SK-MEL-5 (cell line): ENCODE measurements around the gene GPC6. TPM values are rescaled to one million over a fixed set of nuclear protein-coding genes. Genes with fewer than 3 reads are reported as not detected.

Experiments used
- DNase-seq: peaks from one replicate; pipeline ENCODE4 v3.0.0-alpha.2; 2016; ENCODE audit warnings: low read depth, low spot score
- in situ Hi-C: cut with HindIII; loops from 2 replicates; pipeline ENCODE4 v1.10.0; 2016; ENCODE audit warnings: low sequenced_read_pairs, high pct_unique_total_duplicates, low pct_unique_long_range_greater_than_20kb
- total RNA-seq: library from RNA; depleted of rRNA; stranded (reverse); fragments of >200 nt; shearing (Covaris generic); gene quantifications from 2 replicates; pipeline ENCODE4 v1.2.3, GENCODE V29; 2014

The GPC6 gene
- total RNA-seq, 1 experiment from 2014 or later = 6.6 TPM

DNA sequence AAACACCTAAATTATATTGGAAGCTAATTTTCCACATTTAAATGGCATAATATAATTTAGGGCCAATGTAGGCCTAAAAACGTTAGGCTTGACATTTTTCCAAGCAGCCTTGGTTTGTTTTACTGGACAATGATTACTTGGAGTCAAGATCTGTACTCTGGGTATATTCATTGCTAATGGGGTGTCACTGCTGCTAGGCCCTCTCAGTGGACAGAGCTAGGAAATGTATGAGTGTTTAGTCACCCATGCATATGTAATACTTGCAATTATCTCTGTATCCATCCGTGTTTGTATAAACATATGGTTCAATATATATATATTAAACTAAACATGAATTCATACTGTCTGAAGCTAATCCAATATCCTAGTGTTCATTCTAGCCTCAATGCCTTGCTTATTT, 654.8 kb downstream of the GPC6 start:
- no peak for DNase-seq
- in situ Hi-C loops = no loop called here

DNA sequence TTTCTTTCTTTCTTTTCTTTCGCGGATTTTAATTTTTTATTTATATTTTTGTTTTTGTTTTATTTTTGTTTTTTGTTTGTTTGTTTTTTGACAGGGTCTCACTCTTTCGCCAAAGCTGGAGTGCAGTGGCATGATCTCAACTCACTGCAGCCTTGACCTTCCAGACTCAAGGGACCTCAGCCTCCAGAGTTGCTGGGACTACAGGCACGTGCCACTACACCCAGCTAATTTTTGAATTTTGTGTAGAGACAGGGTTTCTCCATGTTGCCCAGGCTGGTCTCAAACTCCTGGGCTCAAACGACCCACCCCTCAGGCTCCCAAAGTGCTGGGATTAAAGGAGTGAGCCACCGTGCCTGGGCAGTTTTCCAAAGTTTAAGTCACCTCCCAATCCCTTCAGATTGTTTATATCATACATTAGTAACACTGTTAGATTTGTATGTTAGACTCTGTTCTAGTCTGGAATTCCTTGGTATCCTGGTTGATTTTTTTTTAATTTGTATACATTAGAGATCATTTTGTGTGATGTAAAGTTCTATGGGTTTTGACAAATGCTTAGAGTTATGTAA, 655.6 kb downstream of the GPC6 start:
- no peak for DNase-seq
- in situ Hi-C loops = no loop called here

DNA sequence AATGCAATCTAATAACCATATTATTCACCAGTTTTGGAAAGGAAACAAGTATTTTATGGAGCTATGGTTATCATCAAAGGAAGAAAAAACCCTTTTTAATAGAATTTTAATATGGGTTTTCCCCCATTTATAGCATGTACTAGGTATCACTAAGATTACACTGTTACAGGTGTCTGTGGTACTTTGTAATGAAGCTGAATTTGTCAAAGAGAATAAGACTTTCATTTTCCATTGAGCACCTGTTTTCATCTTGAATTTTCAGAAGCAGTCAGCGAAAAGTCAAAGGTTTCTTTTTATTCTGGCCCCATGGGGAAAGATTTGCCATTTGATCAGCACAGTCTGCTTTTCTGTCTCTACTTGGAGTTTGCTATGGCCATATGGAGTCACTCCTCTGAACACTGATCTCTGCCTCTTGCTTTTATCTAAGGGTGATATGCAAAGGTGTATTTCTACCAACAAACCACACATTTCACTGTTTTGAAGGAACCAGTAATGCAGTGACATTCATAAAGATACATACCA, 662.9 kb downstream of the GPC6 start:
- DNase-seq = no peak
- in situ Hi-C loops = no loop called here

DNA sequence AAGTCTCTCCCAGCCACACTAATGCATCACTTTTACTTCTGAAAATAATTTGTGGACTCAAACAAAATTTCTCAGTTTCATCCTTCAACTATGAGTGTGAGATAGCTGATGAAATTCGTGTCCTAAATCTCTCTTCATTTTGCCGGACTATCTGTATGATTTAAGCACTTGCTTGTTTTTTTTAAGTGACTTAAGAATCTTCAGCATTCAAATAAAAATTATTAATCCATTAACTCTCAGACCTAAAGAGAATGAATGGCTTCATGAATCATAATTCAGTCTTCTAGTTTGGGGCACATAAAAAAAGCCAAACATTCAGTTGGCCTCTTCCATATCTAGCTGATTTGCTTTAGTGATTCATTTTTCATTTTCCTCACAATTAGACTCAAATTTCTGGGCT, 673.4 kb downstream of the GPC6 start:
- in situ Hi-C loops = no loop called here
- no peak for DNase-seq

DNA sequence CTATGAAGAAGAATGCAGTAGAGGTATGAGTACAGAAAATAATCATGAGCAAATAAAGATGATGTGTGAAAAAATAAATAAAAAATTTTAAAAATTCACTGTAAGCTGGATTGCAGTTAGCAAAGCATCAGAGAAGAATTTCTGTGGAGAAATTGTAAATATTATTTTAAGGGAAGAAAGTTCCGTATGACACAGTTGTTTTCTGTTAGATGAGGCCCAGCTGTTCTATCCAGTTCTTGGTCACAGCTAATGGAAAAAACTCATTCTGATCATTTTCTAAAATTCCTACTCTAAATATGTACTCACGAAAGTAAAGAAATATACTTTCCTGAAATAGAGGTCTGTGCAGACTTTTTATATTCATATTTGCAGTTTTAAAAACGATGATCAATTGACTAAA, 674.1 kb downstream of the GPC6 start:
- in situ Hi-C loops = no loop called here
- no peak for DNase-seq

DNA sequence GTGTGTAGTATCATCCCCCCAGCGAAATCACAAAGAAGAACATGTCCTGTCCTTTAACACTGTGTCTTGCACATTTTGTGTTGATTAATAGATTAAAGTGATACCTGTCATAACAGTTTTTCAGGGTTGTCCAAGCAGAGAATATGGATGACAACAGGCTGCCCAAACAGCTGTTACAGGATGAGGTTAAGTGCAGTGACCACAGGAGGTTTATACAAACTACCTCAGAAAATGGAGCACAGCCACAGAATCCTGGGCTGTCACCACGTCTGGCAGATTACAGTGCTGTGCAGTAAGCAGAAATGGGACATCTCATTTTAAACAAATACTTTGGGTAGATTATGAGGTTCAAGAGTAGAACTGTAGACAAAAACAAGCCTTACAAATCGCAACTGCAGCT, 677.3 kb downstream of the GPC6 start:
- no peak for DNase-seq
- in situ Hi-C loops = no loop called here

DNA sequence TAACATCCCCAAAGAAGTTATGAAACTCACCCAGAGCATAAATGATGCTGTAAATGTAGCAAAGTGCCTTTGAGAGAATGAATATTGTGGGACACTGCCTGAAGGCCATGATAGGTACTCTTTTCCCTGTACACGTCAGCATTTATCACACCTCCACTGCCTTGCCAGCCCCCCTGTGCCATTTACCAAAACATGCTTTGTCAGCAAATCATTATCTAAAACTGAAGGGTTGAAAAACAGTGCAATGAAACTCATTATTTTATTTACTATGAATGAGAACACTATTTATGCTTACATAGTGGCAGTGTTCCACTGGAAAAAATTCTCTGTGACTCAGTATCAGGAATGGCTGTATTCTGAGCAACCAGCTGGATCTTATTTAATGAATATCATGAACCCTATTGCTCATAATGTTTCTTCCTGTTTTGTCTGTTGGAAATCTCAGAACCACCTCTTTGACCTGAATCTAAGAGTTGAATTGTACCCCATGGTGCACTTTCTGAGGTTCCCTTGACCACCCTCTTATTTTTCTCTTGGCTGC, 688.7 kb downstream of the GPC6 start:
- DNase-seq = no peak
- in situ Hi-C loops = no loop called here

DNA sequence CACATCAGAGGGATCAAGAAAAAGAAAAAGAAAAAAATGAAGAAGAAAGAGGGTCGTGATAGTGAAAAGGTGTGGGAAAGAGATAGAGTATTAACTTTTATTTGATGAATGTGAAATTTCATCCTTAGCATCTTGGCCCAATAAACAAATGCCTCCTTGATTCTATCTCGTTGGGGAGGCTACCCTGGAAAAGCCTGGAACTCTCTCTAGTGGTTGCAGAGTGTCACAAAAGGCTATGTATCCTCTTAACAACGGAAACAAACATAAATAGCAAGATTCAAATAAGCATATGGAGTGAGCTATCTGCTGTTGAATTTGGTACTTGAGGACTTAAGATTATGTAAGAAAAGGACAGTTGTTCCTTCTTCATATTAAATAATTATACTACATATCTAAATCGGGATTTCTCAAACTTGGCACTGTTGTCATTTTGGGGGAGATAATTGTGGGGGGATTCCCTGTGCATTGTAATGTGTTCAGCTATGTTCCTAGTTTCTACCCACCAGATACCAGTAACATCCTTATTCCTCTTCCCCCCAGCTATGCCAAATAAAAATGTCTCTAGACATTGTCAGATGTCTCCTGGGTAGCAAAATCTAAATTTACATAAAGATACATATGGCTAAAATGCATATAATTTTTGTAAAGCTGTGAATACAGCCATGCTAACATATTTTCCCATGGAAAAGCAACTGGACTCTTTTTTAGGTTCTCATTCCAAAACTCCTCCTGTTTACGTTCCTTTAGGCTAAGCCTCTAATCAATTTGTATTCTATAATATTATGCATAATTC, 695.7 kb downstream of the GPC6 start:
- in situ Hi-C loops = no loop called here
- no peak for DNase-seq

DNA sequence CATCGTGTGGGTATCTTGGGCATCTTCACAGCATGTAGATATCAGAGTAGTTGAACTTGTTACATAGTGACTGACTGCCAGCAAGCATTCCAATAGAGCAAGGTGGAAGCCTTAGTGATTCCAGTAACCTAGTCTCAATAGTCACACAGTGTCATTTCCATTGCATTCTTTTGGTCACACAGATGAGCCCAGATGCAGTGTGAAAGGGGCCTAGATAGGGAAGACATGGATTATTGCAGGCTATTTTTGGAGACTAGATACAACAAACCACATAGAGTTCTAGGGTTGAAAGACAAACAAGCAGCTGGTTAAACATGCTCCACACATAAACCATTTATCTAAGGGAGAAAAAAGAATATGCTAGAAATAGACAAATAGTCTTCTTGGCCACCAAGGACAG, 699.4 kb downstream of the GPC6 start:
- in situ Hi-C loops = no loop called here
- no peak for DNase-seq

DNA sequence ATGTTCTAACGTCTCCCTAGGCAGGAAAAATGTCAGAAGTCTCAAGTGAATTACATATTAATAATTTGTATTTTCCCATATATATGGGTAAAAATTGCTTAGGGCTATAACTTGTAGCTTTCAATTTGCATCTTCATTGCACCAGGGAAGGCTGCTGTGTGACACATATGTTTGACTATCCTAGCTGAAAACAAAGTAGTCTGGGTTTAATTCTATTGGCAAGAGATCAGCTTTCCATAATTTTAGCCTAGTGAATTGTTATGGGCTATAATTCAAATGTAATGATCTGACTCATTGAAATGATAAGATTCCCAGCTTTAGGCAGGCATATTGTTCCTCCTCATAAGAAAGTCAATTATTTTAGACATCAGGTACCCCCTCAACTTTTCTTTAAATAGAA, 699.8 kb downstream of the GPC6 start:
- in situ Hi-C loops = no loop called here
- no peak for DNase-seq

DNA sequence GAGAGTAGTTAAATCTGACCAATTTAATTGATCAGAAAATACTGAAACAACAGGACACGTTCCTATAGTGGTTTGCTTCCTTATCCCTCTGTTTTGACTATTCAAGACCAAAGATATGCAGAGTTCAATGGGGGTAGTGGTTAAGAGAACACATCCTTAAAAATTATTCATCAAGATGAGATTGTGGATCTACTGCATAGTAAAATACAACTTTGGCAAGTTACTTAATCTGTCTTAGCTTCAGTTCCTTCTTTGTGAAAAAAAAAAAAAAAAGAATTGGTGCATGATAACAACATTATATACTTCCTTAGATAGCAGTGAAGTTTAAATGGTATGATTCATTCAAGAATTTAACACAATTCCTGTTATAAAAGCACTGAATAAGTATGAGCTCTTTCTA, 700.8 kb downstream of the GPC6 start:
- no peak for DNase-seq
- in situ Hi-C loops = no loop called here

DNA sequence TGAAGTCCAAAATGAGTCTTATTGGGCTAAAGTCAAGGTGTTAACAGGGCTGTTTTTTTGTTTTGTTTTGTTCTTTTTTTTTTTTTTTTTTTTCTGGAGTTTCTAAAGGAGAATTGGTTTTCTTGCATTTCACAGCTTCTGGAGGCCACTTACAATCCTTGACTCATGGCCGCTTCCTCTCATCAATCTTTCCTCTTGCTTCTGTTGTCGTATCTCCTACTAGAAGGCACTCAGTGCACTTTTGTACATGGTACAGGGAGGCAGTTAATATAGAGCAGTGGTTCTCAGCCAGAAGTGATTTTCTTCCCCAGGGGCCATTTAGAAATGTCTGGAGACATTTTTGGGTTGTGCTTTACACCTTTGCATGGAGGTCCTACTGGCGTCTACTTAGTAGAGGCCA, 706.3 kb downstream of the GPC6 start:
- no peak for DNase-seq
- in situ Hi-C loops = no loop called here

DNA sequence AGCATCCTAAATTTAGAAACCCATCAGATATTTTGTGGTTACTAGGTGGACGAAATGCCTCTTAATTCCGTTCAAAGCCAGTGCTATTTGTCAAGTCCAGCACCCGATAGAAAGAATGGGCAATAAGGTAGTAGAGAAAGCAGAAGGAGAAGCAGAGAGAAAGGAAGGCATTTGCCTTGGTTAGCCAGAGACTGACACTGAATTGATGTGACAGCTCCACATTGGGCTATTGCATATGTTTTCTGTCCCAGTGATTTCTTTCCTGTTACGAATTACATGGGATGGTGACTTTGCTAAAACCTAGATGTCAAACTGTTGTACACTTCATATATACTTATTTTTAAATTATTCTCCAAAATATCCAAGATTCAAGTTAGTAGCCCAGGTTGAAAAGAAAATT, 710.3 kb downstream of the GPC6 start:
- in situ Hi-C loops = no loop called here
- no peak for DNase-seq

DNA sequence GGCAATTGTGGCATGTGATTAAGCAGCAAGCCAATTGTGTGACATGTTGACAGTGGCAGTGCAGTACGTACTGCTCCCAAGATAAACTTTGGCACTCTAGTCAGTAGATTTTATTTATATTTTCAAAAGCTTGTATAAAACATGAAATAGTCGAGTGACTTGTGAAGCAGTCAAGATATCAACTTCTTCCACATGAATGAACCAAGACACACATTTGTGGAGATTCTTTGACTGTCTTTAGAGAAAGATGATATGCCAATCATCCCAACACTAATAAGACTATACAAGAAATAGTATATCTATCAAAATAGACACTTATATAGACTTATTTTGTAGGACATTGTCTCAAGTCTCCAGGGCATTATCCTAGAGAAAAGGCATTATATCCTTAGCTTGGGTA, 714.8 kb downstream of the GPC6 start:
- in situ Hi-C loops = no loop called here
- no peak for DNase-seq

DNA sequence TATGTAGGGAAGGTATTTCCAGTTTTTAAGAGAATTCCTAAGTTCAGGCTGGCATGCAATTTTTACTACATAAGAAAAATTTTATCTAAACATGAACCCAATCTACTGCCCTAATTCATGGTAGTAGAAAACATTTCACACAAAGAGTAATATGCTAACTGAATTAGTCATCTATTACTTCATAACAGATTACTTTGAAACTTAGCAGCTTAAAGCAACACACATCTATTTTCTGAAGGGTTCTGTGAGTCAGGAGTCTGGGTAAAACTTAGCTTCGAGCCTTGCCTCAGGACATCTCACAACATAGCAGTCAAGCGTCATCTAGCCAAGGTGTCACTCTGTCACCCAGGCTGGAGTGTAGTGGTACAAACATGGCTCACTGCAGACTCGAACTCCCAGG, 715.4 kb downstream of the GPC6 start:
- no peak for DNase-seq

DNA sequence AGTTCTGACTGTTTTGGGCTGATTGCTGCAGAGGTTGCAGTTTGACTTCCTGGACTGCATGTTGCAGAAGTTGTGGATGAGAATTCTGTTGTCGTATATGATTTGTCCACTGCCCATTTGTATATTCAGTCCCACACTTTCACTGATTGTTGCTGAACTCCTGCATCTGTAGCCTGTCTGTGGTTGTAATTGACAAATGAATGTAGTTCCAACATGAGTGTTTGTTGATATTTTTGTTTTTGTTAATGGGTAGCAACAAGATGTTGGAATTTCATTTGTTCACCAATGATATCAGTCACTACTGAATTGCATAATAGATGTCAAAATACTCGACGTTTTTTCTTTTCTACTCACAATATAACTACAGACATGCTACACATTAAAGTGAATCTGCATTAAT, 719.0 kb downstream of the GPC6 start:
- no peak for DNase-seq
- in situ Hi-C loops = no loop called here

More for the DNA sequence above, 715.4 kb downstream of the GPC6 start:
- in situ Hi-C loops = no loop called here

DNA sequence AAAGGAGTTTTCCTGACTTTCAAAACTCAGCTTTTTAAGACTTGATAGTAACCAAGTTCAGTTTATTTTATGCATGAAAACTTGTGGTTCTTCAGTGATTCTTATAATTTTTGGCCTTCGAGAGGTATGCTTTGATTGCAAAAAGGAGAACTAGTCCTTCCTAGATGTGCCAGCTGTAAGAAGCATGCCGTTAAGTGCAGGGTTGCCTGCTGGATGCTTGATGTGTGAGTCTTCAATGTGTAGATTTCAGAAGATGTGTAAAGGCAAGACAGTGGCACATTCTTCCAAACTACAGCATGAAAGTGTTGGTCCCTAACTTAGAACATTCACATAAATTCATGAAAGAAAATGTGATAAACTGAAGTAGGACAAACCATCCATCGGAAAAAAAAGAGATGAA, 720.4 kb downstream of the GPC6 start:
- no peak for DNase-seq
- in situ Hi-C loops = no loop called here

DNA sequence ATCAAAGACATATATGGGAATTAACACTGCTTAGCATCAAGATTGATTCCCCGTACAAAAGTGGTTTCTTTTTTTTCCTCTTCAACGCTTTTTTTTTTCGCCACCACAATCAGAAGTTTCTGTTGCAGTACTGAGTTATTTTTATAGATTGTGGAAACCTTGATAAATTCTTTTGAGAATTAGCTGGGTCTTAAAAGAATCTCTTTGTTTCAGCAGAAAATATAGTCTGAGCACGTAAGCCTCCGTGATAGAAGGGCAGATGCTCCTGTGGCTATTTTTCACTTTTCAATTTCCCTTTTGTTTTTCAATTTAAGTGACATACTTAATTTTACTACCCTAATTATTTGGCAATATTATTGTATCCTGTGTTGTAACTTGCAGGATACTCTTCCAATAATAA, 721.0 kb downstream of the GPC6 start:
- in situ Hi-C loops = no loop called here
- DNase-seq = no peak
